ENCODE measurements around the gene TPO.

DNA sequence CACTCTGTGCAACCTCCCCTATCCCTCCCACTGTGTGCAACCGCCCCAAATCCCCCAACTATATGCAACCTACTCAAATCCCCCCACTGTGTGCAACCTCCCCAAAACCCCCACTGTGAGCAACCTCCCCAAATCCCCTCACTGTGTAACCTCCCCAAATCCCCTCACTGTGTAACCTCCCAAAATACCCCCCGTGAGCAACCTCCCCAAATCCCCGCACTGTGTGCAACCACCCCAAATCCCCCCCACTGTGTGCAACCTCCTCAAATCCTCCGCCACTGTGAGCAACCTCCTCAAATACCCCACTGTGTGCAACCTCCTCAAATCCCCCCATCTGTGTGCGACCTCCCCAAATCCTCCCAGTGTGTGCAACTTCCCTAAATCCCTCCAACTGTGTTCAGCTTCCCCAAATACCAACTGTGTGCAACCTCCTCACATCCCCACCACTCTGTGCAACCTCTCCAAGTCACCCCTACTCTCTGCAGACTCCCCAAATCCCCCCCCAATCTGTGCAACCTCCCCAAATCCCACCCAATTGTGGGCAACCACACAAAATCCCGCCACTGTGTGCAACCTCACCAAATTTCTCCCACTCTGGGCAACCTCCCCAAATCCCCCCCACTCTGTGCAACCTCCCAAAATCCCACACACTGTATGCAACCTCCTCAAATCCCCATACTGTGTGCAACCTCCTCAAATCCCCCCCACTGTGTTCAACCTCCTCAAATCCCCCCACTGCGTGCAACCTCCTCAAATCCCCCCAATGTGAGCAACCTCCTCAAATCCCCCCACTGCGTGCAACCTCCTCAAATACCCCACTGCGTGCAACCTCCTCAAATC, 114.1 kb downstream of the TPO start:
- TF ChIP-seq EP300 (IDR thresholded peaks at IDR 0.05) (no peak), POLR2AphosphoS5 (IDR thresholded peaks at IDR 0.05) (no peak), CTCF (IDR thresholded peaks at IDR 0.05) (no peak)

Measured in suprapubic skin (tissue), 4 donors.